Uterus (tissue), 2 donors: Measurements from ENCODE around the gene CCDC148.

Experiments
- POLR2A ChIP-seq, 2 donors: fragments of 450-650 bp; IDR thresholded peaks; one replicate each; pipeline ENCODE4 v1.6.1; 2016; ENCODE audit warnings: antibody characterized with exemption in 2 of 2, mild to moderate bottlenecking in 1 of 2, moderate library complexity in 1 of 2
- TF ChIP-seq, protein P1 (sequence below), 4 experiments: fragments of 200-600 bp in 2 of 4; fragments of 450-650 bp in 2 of 4; sonication (generic) in 2 of 4; IDR thresholded peaks; one replicate each; pipeline ENCODE4 v1.5.1; 2016 to 2019; ENCODE audit warnings: antibody characterized with exemption in 4 of 4, mild to moderate bottlenecking in 2 of 4, moderate library complexity in 1 of 4

DNA sequence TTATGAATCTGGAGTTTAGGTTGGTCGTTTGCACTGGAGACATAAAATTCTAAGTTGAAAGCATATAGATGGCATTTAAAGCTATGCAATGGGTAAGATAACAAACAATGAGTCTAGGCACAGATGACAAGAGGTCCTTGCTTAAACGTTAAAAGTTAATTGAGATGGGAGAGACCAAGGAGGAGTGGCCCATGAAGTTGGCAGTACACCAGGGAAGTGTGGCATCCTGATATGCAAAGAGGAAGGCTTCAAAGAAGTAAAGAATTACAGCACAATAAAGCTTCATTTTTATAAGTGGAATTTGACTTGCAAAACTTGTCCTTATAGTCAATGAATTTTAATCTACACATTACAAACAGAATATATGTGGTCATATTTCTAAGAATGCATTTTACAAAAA is 331.7 kb downstream of the CCDC148 start:
- TF ChIP-seq POLR2A (IDR thresholded peaks at IDR 0.05), result no peak
- TF ChIP-seq, protein P1, sequence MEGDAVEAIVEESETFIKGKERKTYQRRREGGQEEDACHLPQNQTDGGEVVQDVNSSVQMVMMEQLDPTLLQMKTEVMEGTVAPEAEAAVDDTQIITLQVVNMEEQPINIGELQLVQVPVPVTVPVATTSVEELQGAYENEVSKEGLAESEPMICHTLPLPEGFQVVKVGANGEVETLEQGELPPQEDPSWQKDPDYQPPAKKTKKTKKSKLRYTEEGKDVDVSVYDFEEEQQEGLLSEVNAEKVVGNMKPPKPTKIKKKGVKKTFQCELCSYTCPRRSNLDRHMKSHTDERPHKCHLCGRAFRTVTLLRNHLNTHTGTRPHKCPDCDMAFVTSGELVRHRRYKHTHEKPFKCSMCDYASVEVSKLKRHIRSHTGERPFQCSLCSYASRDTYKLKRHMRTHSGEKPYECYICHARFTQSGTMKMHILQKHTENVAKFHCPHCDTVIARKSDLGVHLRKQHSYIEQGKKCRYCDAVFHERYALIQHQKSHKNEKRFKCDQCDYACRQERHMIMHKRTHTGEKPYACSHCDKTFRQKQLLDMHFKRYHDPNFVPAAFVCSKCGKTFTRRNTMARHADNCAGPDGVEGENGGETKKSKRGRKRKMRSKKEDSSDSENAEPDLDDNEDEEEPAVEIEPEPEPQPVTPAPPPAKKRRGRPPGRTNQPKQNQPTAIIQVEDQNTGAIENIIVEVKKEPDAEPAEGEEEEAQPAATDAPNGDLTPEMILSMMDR (IDR thresholded peaks at IDR 0.05), result no peak
